ENCODE data around the gene CERS3. TPM values are rescaled to one million over a fixed set of nuclear protein-coding genes. Genes with fewer than 3 reads are reported as not detected.

CERS3 gene
- total and polyA plus RNA-seq, 2 of the 4 experiments (the other 2 are of a cell fraction), result not detected

DNA sequence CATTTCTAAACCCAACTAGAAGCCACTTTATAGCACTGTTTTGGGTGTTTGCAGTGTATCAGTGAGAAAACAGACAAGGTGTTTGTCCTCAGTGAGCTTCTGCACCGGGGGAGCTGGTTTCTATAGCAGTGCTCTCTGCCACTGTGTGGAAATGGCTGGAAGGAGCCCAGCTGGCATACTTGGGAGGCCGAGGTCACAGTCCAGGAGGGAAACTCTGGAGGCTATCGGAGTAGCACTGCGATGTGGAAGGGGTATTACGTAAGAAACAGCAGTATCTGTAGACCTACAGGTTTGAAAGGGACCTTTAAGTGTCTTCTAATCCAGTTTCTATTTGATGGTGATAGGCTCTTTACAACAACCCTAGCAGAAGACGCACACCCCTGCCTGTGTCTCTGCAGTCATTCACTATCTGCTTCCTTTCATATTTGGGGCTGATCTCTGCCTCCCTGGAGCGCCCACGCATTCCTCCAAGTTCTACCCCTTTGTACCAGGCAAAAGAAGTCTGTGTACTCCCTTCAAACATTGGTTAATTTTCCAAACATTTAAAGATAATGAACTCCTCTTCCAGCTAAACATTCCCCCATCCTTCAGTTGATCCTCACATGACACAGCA, 99.5 kb downstream of the CERS3 start:
- no peaks in the 10 kb centered on the region for H3K27me3 ChIP-seq (ENCODE audit: control insufficient read depth, insufficient read depth, low read length)
- H2AFZ ChIP-seq (replicated peaks; ENCODE audit: low read length, poor library complexity), result no peak overlapping the region
- WGBS, 2 experiments (ENCODE audit: extremely low coverage in 2 of 2, insufficient read length in 1 of 2), result no CpG with 5 or more reads among the region's 8 CpGs
- H4K20me1 ChIP-seq (ENCODE audit: insufficient read depth, low read length), result no peaks in the 10 kb centered on the region
- no peak overlapping the region for H3K14ac ChIP-seq (replicated peaks; ENCODE audit: low read depth, low read length)
- dilution Hi-C loops (cut with HindIII; ENCODE audit: low sequenced_read_pairs, unreplicated experiment) (no loop called here), intact Hi-C loops (cut with micrococcal nuclease) (no loop called here), in situ Hi-C loops (cut with MboI; ENCODE audit: low sequenced_read_pairs) (no loop called here)
- H3K9ac ChIP-seq (ENCODE audit: low read depth, low read length), result no peak overlapping the region
- no peak overlapping the region for H3K4me3 ChIP-seq (ENCODE audit: insufficient read depth, low read depth, low read length)
- H3K9me3 ChIP-seq (ENCODE audit: control insufficient read depth, insufficient read depth, low read length), result peaks cover 23% of the 10 kb centered on the region
- H4K91ac ChIP-seq (ENCODE audit: insufficient read depth, low read depth, low read length), result no peak overlapping the region
- H2BK5ac ChIP-seq (ENCODE audit: low read depth, low read length, poor library complexity, severe bottlenecking), result no peak overlapping the region
- no peak for ATAC-seq (ENCODE audit: low read depth)
- H3K27ac ChIP-seq (ENCODE audit: insufficient read depth, low read length), result no peak overlapping the region
- H4K5ac ChIP-seq (ENCODE audit: low read depth, low read length), result no peak overlapping the region
- H3K4me1 ChIP-seq (ENCODE audit: control insufficient read depth, insufficient read depth, low read length), result no peaks in the 10 kb centered on the region
- H2AK5ac ChIP-seq (ENCODE audit: low read depth, low read length), result no peak overlapping the region
- H4K8ac ChIP-seq (ENCODE audit: low read depth in 2 of 2, low read length in 2 of 2), result no peak overlapping the region
- BruUV-seq (replicated peaks), result no TSS peak
- TF ChIP-seq MAFK (IDR thresholded peaks at IDR 0.05; ENCODE audit: low read depth, low read length), result no peak
- no peak for TF ChIP-seq RCOR1 (IDR thresholded peaks at IDR 0.05; ENCODE audit: insufficient replicate concordance, low read length)
- no peak for TF ChIP-seq CEBPB (IDR thresholded peaks at IDR 0.05; ENCODE audit: low read depth, low read length)
- no peak for TF ChIP-seq MAZ (IDR thresholded peaks at IDR 0.05; ENCODE audit: borderline replicate concordance, low read depth, low read length)
- no peak for TF ChIP-seq RAD21 (IDR thresholded peaks at IDR 0.05; ENCODE audit: low read length)
- no peak for TF ChIP-seq RFX5 (IDR thresholded peaks at IDR 0.05; ENCODE audit: low read depth, low read length)
- TF ChIP-seq, protein P1, sequence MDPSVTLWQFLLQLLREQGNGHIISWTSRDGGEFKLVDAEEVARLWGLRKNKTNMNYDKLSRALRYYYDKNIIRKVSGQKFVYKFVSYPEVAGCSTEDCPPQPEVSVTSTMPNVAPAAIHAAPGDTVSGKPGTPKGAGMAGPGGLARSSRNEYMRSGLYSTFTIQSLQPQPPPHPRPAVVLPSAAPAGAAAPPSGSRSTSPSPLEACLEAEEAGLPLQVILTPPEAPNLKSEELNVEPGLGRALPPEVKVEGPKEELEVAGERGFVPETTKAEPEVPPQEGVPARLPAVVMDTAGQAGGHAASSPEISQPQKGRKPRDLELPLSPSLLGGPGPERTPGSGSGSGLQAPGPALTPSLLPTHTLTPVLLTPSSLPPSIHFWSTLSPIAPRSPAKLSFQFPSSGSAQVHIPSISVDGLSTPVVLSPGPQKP (IDR thresholded peaks at IDR 0.05; ENCODE audit: borderline replicate concordance, low read depth, low read length), result no peak
- no peak for TF ChIP-seq NFE2L2 (IDR thresholded peaks at IDR 0.05; ENCODE audit: low read depth, low read length)
- no peak for TF ChIP-seq BHLHE40 (IDR thresholded peaks at IDR 0.05; ENCODE audit: low read depth, low read length)
- TF ChIP-seq, protein P2, sequence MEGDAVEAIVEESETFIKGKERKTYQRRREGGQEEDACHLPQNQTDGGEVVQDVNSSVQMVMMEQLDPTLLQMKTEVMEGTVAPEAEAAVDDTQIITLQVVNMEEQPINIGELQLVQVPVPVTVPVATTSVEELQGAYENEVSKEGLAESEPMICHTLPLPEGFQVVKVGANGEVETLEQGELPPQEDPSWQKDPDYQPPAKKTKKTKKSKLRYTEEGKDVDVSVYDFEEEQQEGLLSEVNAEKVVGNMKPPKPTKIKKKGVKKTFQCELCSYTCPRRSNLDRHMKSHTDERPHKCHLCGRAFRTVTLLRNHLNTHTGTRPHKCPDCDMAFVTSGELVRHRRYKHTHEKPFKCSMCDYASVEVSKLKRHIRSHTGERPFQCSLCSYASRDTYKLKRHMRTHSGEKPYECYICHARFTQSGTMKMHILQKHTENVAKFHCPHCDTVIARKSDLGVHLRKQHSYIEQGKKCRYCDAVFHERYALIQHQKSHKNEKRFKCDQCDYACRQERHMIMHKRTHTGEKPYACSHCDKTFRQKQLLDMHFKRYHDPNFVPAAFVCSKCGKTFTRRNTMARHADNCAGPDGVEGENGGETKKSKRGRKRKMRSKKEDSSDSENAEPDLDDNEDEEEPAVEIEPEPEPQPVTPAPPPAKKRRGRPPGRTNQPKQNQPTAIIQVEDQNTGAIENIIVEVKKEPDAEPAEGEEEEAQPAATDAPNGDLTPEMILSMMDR (conservative IDR thresholded peaks at IDR 0.05; ENCODE audit: low read depth, low read length), result no peak
- TF ChIP-seq MXI1 (IDR thresholded peaks at IDR 0.05; ENCODE audit: borderline replicate concordance, low read depth, low read length), result no peak
- no peak for TF ChIP-seq POLR2A (IDR thresholded peaks at IDR 0.05; ENCODE audit: low read depth, low read length)
- H2AK9ac ChIP-seq (replicated peaks; ENCODE audit: low read depth, low read length, poor library complexity), result no peak overlapping the region
- no peak overlapping the region for H3K18ac ChIP-seq (ENCODE audit: low read depth, low read length)
- H3K23ac ChIP-seq (ENCODE audit: low read depth, low read length), result no peak overlapping the region
- no peaks in the 10 kb centered on the region for H3K9me1 ChIP-seq (ENCODE audit: insufficient read depth, low read length)
- no peak overlapping the region for H3K56ac ChIP-seq (ENCODE audit: extremely low read depth, insufficient read depth, low read length)
- H3K79me1 ChIP-seq (ENCODE audit: low read depth in 1 of 2, low read length in 2 of 2), result no peaks in the 10 kb centered on the region
- DNase-seq, result no peak
- H3K36me3 ChIP-seq (ENCODE audit: control insufficient read depth, insufficient read depth, low read length), result no peaks in the 10 kb centered on the region
- ChIA-PET POLR2A (ENCODE audit: unreplicated experiment) (no interaction called here), CTCF (no interaction called here)
- H2BK120ac ChIP-seq (ENCODE audit: low read depth, low read length), result no peak overlapping the region
- no peak overlapping the region for H3K4ac ChIP-seq (ENCODE audit: low read depth, low read length)
- H3K4me2 ChIP-seq (ENCODE audit: low read depth, low read length), result no peak overlapping the region
- no peak overlapping the region for H2BK20ac ChIP-seq (ENCODE audit: low read depth, low read length)
- H2BK15ac ChIP-seq (ENCODE audit: low read depth, low read length), result no peak overlapping the region
